Gastroesophageal sphincter (tissue), 3 donors: ENCODE measurements around the gene CCDC88C.

Experiments used
- CTCF ChIP-seq, 4 experiments: fragments of 200-600 bp in 2 of 4; fragments of 450-650 bp in 2 of 4; sonication (generic) in 1 of 4; IDR thresholded peaks; one replicate each; pipeline ENCODE4 v1.5.1; 2017 to 2019; ENCODE audit warnings: antibody characterized with exemption in 4 of 4, mild to moderate bottlenecking in 2 of 4, moderate library complexity in 2 of 4
- POLR2A ChIP-seq, 2 donors: fragments of 450-650 bp; IDR thresholded peaks; one replicate each; pipeline ENCODE4 v1.6.1; 2017; ENCODE audit warnings: antibody characterized with exemption in 2 of 2, mild to moderate bottlenecking in 2 of 2, moderate library complexity in 1 of 2
- POLR2AphosphoS5 ChIP-seq: sonication (generic); formaldehyde crosslinking; IDR thresholded peaks from one replicate; pipeline ENCODE4 v1.6.1; 2017; ENCODE audit warnings: antibody characterized with exemption

DNA sequence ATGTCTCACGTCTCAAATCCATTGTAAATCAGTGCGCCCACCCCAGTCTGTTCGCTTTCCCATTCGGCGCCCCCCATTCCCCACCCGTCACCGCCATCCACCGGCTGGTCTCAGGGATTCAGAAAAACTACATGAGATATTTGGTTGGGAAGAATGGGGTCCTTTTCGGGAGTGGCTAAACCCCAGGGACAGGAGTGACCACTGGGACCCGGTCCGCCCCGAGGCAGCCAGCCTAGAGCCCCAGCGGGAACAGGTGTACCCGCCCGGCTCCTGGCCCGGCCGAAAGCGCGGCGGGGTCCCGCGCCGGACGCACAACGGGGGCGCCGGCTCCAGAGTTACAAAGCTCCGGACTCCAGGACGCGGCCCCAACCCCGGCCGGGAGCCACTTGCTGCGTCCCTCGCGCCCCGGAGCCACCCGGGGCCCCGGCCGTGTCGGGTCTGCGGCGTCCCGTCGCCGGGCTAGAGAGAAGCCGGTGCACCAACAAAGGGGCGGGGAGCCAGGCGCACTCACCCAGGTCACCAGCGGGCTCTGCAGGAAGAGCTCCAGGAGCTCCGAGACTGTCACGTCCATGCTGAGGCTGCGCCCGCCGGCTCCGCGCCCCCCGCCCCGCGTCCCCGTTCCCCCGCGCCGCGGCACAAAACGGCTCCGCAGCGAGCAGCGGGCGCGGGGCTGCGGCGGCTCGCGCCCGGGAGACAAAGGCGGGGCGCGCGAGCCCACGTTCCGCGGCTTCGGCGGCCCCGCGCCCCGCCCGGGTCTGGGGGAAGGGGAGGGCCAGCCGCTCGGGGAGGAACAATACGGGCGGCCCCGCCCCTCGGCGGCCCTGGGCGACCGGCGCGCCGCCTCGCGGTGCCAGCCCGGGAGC is at the start of gene CCDC88C:
- TF ChIP-seq CTCF (IDR thresholded peaks at IDR 0.05) (no peak), POLR2AphosphoS5 (no peak), POLR2A (IDR thresholded peaks at IDR 0.05) (no peak)
